Measurements from ENCODE around the gene MAST4. TPM values are rescaled to one million over a fixed set of nuclear protein-coding genes. Genes with fewer than 3 reads are reported as not detected.

Gene MAST4
- total and polyA plus RNA-seq, 2 of the 13 experiments (the other 11 are each of a cell fraction or from before 2014, with no cell fraction given) = 3.4 to 3.7 TPM

DNA sequence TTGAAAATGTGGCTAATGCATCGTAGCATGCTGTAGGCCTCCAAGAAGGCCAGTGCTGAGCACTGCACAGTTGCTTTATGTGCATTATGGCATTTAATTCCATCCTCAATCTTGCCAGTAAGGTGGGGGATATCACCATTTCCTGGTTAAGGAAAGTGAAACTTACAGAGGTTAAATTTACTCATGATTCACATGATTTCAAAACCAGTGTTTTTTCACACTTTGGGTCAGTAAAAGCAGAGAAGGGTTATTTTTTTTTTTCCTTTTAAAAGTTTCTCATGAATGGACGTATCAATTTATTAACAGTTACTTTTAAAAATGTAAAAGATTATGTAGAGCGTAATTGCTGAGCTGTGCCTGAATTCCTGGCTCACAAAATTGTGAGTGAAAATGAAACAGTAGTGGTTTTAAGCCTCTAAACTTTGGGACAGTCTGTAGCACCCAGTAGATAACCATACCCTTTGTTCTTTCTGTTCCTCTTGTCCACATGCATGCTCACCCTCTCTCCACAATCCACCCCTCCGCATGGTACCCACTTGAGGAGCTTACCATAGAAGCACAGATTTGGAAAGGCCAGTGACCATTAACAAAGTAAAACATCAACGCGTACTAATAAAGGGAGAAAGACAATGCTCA, 21.2 kb downstream of the MAST4 start (continued):
- TF ChIP-seq, protein P1, sequence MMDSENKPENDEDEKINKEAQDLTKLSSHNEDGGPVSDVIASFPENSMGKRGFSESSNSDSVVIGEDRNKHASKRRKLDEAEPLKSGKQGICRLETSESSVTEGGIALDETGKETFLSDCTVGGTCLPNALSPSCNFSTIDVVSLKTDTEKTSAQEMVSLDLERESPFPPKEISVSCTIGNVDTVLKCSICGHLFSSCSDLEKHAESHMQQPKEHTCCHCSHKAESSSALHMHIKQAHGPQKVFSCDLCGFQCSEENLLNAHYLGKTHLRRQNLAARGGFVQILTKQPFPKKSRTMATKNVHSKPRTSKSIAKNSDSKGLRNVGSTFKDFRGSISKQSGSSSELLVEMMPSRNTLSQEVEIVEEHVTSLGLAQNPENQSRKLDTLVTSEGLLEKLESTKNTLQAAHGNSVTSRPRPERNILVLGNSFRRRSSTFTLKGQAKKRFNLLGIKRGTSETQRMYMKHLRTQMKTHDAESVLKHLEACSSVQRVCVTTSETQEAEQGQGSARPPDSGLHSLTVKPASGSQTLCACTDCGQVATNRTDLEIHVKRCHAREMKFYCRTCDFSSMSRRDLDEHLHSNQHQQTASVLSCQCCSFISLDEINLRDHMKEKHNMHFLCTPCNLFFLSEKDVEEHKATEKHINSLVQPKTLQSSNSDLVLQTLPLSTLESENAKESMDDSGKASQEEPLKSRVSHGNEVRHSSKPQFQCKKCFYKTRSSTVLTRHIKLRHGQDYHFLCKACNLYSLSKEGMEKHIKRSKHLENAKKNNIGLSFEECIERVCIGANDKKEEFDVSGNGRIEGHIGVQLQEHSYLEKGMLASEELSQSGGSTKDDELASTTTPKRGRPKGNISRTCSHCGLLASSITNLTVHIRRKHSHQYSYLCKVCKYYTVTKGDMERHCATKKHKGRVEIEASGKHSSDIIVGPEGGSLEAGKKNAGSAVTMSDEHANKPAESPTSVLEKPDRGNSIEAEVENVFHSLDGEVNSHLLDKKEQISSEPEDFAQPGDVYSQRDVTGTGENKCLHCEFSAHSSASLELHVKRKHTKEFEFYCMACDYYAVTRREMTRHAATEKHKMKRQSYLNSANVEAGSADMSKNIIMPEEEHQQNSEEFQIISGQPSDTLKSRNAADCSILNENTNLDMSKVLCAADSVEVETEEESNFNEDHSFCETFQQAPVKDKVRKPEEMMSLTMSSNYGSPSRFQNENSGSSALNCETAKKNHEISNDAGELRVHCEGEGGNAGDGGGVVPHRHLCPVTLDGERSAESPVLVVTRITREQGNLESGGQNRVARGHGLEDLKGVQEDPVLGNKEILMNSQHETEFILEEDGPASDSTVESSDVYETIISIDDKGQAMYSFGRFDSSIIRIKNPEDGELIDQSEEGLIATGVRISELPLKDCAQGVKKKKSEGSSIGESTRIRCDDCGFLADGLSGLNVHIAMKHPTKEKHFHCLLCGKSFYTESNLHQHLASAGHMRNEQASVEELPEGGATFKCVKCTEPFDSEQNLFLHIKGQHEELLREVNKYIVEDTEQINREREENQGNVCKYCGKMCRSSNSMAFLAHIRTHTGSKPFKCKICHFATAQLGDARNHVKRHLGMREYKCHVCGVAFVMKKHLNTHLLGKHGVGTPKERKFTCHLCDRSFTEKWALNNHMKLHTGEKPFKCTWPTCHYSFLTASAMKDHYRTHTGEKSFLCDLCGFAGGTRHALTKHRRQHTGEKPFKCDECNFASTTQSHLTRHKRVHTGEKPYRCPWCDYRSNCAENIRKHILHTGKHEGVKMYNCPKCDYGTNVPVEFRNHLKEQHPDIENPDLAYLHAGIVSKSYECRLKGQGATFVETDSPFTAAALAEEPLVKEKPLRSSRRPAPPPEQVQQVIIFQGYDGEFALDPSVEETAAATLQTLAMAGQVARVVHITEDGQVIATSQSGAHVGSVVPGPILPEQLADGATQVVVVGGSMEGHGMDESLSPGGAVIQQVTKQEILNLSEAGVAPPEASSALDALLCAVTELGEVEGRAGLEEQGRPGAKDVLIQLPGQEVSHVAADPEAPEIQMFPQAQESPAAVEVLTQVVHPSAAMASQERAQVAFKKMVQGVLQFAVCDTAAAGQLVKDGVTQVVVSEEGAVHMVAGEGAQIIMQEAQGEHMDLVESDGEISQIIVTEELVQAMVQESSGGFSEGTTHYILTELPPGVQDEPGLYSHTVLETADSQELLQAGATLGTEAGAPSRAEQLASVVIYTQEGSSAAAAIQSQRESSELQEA (CRISPR knock-in tag; IDR thresholded peaks at IDR 0.05; ENCODE audit: not compliant biosample characterization) = no peak
- TF ChIP-seq ZNF292 (CRISPR knock-in tag; IDR thresholded peaks at IDR 0.05; ENCODE audit: borderline replicate concordance, low read depth) (no peak), BCL6 (CRISPR knock-in tag; IDR thresholded peaks at IDR 0.05) (no peak), SNAPC4 (CRISPR knock-in tag; IDR thresholded peaks at IDR 0.05) (no peak), ZFP37 (CRISPR knock-in tag; IDR thresholded peaks at IDR 0.05; ENCODE audit: borderline replicate concordance) (no peak)
- TF ChIP-seq, protein P2, sequence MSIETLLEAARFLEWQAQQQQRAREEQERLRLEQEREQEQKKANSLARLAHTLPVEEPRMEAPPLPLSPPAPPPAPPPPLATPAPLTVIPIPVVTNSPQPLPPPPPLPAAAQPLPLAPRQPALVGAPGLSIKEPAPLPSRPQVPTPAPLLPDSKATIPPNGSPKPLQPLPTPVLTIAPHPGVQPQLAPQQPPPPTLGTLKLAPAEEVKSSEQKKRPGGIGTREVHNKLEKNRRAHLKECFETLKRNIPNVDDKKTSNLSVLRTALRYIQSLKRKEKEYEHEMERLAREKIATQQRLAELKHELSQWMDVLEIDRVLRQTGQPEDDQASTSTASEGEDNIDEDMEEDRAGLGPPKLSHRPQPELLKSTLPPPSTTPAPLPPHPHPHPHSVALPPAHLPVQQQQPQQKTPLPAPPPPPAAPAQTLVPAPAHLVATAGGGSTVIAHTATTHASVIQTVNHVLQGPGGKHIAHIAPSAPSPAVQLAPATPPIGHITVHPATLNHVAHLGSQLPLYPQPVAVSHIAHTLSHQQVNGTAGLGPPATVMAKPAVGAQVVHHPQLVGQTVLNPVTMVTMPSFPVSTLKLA (IDR thresholded peaks at IDR 0.05) = no peak

Measured in HepG2 (cell line).